ENCODE measurements around the gene CCL20. TPM values are rescaled to one million over a fixed set of nuclear protein-coding genes. Genes with fewer than 3 reads are reported as not detected.

The CCL20 gene
- total RNA-seq, 2 donors from 2014 or later = 11.5 to 43.5 TPM

DNA sequence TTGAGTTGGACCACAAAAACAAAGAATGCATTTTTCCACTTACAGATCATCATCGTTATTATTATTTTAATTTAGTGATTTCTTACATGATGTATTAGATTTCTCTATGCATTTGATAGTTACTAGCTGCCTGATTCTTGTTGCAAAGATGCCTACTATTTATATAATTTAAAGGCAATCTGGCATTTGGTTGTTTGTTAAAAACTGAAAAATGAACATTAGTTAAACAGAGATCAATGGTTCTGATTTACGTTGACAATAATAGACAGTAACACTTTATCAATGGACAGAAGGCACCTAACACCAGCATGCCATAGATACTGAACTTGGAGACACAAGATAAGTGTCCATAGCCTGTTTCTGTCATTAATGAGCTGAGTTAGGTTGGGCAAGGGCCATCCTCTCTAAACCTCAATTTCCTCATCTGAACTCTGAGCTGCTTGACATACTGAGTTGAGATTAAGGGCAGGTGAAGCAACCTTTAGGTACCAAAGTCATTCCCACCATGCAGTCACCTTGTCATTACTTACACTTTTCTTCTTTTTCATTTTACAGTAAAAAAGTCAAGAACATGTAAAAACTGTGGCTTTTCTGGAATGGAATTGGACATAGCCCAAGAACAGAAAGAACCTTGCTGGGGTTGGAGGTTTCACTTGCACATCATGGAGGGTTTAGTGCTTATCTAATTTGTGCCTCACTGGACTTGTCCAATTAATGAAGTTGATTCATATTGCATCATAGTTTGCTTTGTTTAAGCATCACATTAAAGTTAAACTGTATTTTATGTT, 3.1 kb downstream of the CCL20 start:
- DNase-seq = no peak
- TF ChIP-seq, protein P1, sequence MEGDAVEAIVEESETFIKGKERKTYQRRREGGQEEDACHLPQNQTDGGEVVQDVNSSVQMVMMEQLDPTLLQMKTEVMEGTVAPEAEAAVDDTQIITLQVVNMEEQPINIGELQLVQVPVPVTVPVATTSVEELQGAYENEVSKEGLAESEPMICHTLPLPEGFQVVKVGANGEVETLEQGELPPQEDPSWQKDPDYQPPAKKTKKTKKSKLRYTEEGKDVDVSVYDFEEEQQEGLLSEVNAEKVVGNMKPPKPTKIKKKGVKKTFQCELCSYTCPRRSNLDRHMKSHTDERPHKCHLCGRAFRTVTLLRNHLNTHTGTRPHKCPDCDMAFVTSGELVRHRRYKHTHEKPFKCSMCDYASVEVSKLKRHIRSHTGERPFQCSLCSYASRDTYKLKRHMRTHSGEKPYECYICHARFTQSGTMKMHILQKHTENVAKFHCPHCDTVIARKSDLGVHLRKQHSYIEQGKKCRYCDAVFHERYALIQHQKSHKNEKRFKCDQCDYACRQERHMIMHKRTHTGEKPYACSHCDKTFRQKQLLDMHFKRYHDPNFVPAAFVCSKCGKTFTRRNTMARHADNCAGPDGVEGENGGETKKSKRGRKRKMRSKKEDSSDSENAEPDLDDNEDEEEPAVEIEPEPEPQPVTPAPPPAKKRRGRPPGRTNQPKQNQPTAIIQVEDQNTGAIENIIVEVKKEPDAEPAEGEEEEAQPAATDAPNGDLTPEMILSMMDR (IDR thresholded peaks at IDR 0.05) = no peak
- intact Hi-C loops (cut with DNase I) = no loop called here
- no peaks in the 10 kb centered on the region for H3K9me3 ChIP-seq
- H3K27ac ChIP-seq = no peak overlapping the region
- no peaks in the 10 kb centered on the region for H3K27me3 ChIP-seq
- H3K4me3 ChIP-seq = no peak overlapping the region
- H3K9ac ChIP-seq (ENCODE audit: low read depth in 2 of 2, low read length in 2 of 2) = no peak overlapping the region
- no peaks in the 10 kb centered on the region for H3K4me1 ChIP-seq
- no peaks in the 10 kb centered on the region for H3K36me3 ChIP-seq

DNA sequence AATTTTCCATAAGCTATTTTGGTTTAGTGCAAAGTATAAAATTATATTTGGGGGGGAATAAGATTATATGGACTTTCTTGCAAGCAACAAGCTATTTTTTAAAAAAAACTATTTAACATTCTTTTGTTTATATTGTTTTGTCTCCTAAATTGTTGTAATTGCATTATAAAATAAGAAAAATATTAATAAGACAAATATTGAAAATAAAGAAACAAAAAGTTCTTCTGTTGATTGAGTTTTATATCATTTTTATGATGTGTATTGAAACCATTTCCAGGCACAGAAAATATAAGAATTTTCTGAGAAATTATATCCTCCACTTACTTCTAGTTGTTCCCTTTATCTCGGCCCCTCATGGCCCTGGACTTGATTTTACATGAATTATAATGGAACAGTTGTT, 3.7 kb downstream of the CCL20 start:
- H3K36me3 ChIP-seq = no peaks in the 10 kb centered on the region
- intact Hi-C loops (cut with DNase I) = no loop called here
- H3K4me1 ChIP-seq = no peaks in the 10 kb centered on the region
- TF ChIP-seq, protein P1 (IDR thresholded peaks at IDR 0.05) = no peak
- no peaks in the 10 kb centered on the region for H3K9me3 ChIP-seq
- no peak overlapping the region for H3K9ac ChIP-seq (ENCODE audit: low read depth in 2 of 2, low read length in 2 of 2)
- no peak overlapping the region for H3K27ac ChIP-seq
- no peak for DNase-seq
- no peak overlapping the region for H3K4me3 ChIP-seq
- H3K27me3 ChIP-seq = no peaks in the 10 kb centered on the region

DNA sequence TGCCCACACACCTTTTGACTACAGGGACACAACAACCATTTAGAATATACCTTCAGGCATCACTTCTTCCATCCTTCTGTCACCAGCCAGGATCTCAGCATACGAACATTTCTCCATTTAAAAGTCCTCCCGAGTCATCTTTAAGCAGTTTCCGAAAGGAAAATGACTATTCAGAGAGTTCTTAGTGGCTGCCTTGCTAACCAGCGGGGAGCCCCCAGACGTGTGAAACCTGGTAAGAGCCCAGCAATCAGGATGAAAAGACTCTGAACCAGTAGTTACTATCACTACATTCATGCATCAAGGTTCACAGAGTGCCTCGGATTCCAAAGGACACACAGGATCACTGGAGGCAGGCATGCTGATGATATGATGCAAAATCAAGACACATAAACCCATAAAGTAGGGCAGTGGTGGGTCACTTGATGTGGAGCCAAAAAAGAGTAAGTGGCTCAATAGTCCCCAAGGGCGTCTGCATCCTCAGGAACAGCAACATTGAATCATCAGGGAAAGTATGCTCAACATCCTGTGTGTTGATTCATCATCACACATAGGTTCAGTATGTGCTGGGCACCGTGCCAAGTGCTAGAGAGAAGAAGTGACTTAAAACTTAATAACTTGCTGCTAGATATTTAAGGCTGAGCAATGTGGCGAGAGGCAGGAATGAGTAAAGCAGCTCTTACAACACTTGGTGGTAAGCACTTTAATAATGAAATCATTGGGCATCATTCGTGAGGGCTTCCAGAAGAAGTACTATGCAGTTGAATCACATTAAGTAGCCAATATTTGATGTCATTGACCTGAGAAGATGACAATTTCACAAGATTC, 4.4 kb downstream of the CCL20 start:
- no peak overlapping the region for H3K4me3 ChIP-seq
- intact Hi-C loops (cut with DNase I) = no loop called here
- H3K9me3 ChIP-seq = no peaks in the 10 kb centered on the region
- peak overlapping the region; percentile 18 for H3K27ac ChIP-seq
- no peaks in the 10 kb centered on the region for H3K4me1 ChIP-seq
- DNase-seq = peak; percentile 79
- H3K27me3 ChIP-seq = no peaks in the 10 kb centered on the region
- H3K36me3 ChIP-seq = no peaks in the 10 kb centered on the region
- TF ChIP-seq, protein P1 (IDR thresholded peaks at IDR 0.05) = no peak
- H3K9ac ChIP-seq (ENCODE audit: low read depth in 2 of 2, low read length in 2 of 2) = no peak overlapping the region

GRCh38 chr2:227818675-227819397, 5.2 kb downstream of the CCL20 start:
- Histone ChIP-seq H3K9ac (ENCODE audit: low read depth in 2 of 2, low read length in 2 of 2) (no peak overlapping the region), H3K36me3 (no peaks in the 10 kb centered on the region), H3K9me3 (no peaks in the 10 kb centered on the region), H3K27ac (peak overlapping the region; percentile 18), H3K27me3 (no peaks in the 10 kb centered on the region), H3K4me1 (no peaks in the 10 kb centered on the region), H3K4me3 (no peak overlapping the region)
- intact Hi-C loops (cut with DNase I) = no loop called here
- TF ChIP-seq, protein P1 (IDR thresholded peaks at IDR 0.05) = no peak
- DNase-seq = peak; percentile 54

- no peak for DNase-seq
- Histone ChIP-seq H3K36me3 (no peaks in the 10 kb centered on the region), H3K27ac (no peak overlapping the region), H3K27me3 (no peaks in the 10 kb centered on the region), H3K4me1 (no peaks in the 10 kb centered on the region), H3K9me3 (no peaks in the 10 kb centered on the region), H3K4me3 (no peak overlapping the region), H3K9ac (ENCODE audit: low read depth in 2 of 2, low read length in 2 of 2) (no peak overlapping the region)
- TF ChIP-seq, protein P1 (IDR thresholded peaks at IDR 0.05) = no peak
- intact Hi-C loops (cut with DNase I) = no loop called here
Observed at GRCh38 chr2:227819398-227819697, 5.7 kb downstream of the CCL20 start.

Measured in colonic mucosa (tissue), 4 donors.